Ishikawa (cell line): ENCODE results near the gene ZKSCAN3.

Source experiments
- EP300 ChIP-seq: IDR thresholded peaks from 2 replicates; pipeline ENCODE4 v1.6.1; 2012; ENCODE audit warnings: borderline replicate concordance
- RAD21 ChIP-seq: IDR thresholded peaks from 2 replicates; pipeline ENCODE4 v1.6.1; 2012; ENCODE audit warnings: low read depth

DNA sequence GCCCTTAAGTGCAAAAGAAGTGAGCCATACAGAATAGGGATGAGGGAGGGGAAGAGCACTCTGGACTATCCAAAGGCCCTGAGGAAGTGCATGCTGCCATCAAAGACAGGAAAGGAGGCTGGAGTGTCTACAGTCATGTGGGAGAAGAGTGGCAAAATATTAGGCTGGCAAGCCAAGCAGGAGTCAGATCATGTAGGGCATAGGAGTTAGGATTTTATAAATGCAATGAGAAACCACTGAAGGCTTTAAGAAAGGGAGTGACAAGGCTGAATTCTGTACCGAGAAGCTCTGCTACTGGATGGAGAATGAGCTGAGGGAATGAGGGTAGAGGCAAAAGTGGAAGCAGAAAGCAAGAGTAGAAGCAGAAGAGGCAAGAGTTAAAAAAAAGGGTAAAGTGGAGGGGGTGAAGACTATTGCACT, 16.1 kb upstream of the ZKSCAN3 start:
- TF ChIP-seq RAD21, result no peak
- no peak for TF ChIP-seq EP300
